CD8-positive, alpha-beta memory T cell (primary cell): ENCODE results near the gene ZCRB1. TPM values are rescaled to one million over a fixed set of nuclear protein-coding genes. Genes with fewer than 3 reads are reported as not detected.

ENCODE experiments used
- CTCF ChIA-PET: fragments of 350-600 bp; sonication (Branson Sonifier 250); formaldehyde crosslinking; loops from one replicate; lab custom pipeline; 2021; ENCODE audit warnings: antibody characterized with exemption; lab: Charles Lee
- POLR2A ChIA-PET: fragments of 350-600 bp; sonication (Branson Sonifier 250); formaldehyde crosslinking; loops from one replicate; lab custom pipeline; 2021; ENCODE audit warnings: antibody characterized with exemption; lab: Charles Lee
- DNase-seq, 5 donors: peaks; one replicate each; pipeline versions ENCODE4 v3.0.0 to v3.0.0-alpha.2; 2020 to 2022; ENCODE audit warnings: mixed read lengths in 1 of 5
- H3K27ac ChIP-seq: one replicate; pipeline ENCODE4 v1.7.0; 2013; ENCODE audit warnings: low read depth, mild to moderate bottlenecking, low read length, moderate library complexity
- H3K27me3 ChIP-seq: 2 replicates; pipeline ENCODE4 v1.7.0; 2013; ENCODE audit warnings: low read length, mild to moderate bottlenecking; ENCODE audit not compliant: insufficient read depth, poor library complexity, severe bottlenecking
- H3K36me3 ChIP-seq: 2 replicates; pipeline ENCODE4 v1.7.0; 2013; ENCODE audit warnings: mild to moderate bottlenecking, low read length, moderate library complexity; ENCODE audit not compliant: insufficient read depth
- H3K4me1 ChIP-seq: 2 replicates; pipeline ENCODE4 v1.7.0; 2013; ENCODE audit warnings: mild to moderate bottlenecking, low read length, moderate library complexity; ENCODE audit not compliant: insufficient read depth
- H3K4me3 ChIP-seq: 2 replicates; pipeline ENCODE4 v1.7.0; 2013; ENCODE audit warnings: mild to moderate bottlenecking, low read length
- H3K9me3 ChIP-seq: 2 replicates; pipeline ENCODE4 v1.7.0; 2013; ENCODE audit warnings: mild to moderate bottlenecking, low read length
- H3K27ac Mint-ChIP-seq, 8 donors: one replicate each; pipeline ENCODE4 v1.8.0; 2020 to 2021; ENCODE audit warnings: mixed read lengths in 8 of 8, mild to moderate bottlenecking in 6 of 8, inconsistent platforms in 3 of 8, moderate library complexity in 3 of 8
- H3K27me3 Mint-ChIP-seq, 2 donors: one replicate each; pipeline ENCODE4 v1.8.0; 2020 to 2021; ENCODE audit warnings: mixed read lengths in 2 of 2, mild to moderate bottlenecking in 1 of 2, moderate library complexity in 1 of 2
- H3K36me3 Mint-ChIP-seq, 3 donors: one replicate each; pipeline ENCODE4 v1.8.0; 2020 to 2021; ENCODE audit warnings: mixed read lengths in 3 of 3, inconsistent platforms in 1 of 3, mild to moderate bottlenecking in 1 of 3
- H3K4me1 Mint-ChIP-seq, 3 donors: one replicate each; pipeline ENCODE4 v1.8.0; 2020 to 2021; ENCODE audit warnings: mixed read lengths in 3 of 3, inconsistent platforms in 1 of 3, mild to moderate bottlenecking in 1 of 3
- H3K4me3 Mint-ChIP-seq, 7 donors: one replicate each; pipeline ENCODE4 v1.8.0; 2020 to 2021; ENCODE audit warnings: mixed read lengths in 7 of 7, mild to moderate bottlenecking in 6 of 7, moderate library complexity in 4 of 7, inconsistent platforms in 2 of 7
- H3K9me3 Mint-ChIP-seq, 5 donors: one replicate each; pipeline ENCODE4 v1.8.0; 2020 to 2022; ENCODE audit warnings: mixed read lengths in 5 of 5, mild to moderate bottlenecking in 3 of 5, moderate library complexity in 2 of 5, inconsistent platforms in 1 of 5
- polyA plus RNA-seq: library from polyadenylated mRNA; unstranded; fragments of 300-500 nt; fragmentation: Illumina TruSeq; gene quantifications from one replicate; pipeline ENCODE4 v1.2.3, GENCODE V29; 2021
- total RNA-seq, 2 experiments: library from RNA; stranded (reverse); gene quantifications; one replicate each; pipeline ENCODE4 v1.2.3, GENCODE V29; 2021

The ZCRB1 gene
- total and polyA plus RNA-seq, 3 experiments from 2014 or later, result 78.1 to 89.1 (median 79.9) TPM

DNA sequence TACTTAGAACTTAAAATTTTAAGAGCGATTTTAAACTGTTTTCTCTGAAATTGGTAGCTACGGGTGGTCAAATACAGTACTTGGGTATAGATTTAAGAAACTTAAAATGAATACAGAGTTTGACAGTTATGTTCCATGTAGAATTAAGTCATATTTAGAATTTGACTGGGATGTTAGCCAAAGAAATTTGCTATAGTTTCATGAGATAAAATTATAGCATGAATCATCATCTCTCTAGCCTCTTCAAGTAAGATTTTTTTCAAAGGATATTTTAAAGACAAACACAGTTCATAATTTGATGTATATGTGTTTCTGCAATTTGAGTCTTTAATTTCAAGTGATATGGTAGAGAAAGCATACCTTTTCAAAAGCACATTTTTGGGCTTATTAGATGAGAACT, 41.0 kb downstream of the ZCRB1 start:
- ChIA-PET POLR2A (no interaction called here), CTCF (no interaction called here)
- H3K27ac ChIP-seq, result no peak overlapping the region
- Mint-ChIP-seq H3K4me1 (peaks cover 0 to 6% (median 2%) of the 10 kb centered on the region in 3 donors), H3K4me3 (no peak overlapping the region), H3K36me3 (no peaks in the 10 kb centered on the region), H3K9me3 (no peaks in the 10 kb centered on the region), H3K27ac (no peak overlapping the region), H3K27me3 (peaks cover 6 to 23% of the 10 kb centered on the region in 2 donors)
- H3K9me3 ChIP-seq, result no peaks in the 10 kb centered on the region
- H3K4me1 ChIP-seq, result no peaks in the 10 kb centered on the region
- no peak overlapping the region for H3K4me3 ChIP-seq
- H3K36me3 ChIP-seq, result no peaks in the 10 kb centered on the region
- H3K27me3 ChIP-seq, result no peaks in the 10 kb centered on the region
- no peak for DNase-seq

DNA sequence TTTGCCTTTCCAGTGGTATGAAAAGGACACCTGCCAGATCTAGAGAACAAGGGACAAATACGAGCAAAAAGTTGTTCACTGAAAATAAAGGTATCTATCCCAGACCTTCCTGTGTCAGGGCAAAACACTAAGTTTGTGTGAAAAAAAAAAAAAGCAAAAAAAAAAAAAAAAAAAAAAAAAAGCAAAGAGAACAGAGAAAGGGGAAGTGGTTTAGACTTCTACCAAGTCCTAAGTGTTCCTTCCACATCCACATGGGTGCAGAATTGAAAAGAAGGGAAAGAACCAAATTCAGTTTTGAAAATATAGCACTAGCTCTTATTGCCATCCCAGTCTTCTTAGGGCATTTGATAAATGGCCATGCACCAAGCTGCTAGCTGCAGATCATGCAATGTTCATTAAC, 41.7 kb downstream of the ZCRB1 start:
- no peaks in the 10 kb centered on the region for H3K9me3 Mint-ChIP-seq
- H3K27me3 Mint-ChIP-seq, result peaks cover 2 to 20% of the 10 kb centered on the region in 2 donors
- Histone ChIP-seq H3K4me1 (no peaks in the 10 kb centered on the region), H3K9me3 (no peaks in the 10 kb centered on the region), H3K27me3 (no peaks in the 10 kb centered on the region), H3K4me3 (no peak overlapping the region), H3K36me3 (no peaks in the 10 kb centered on the region), H3K27ac (no peak overlapping the region)
- peaks cover 0 to 6% (median 2%) of the 10 kb centered on the region in 3 donors for H3K4me1 Mint-ChIP-seq
- ChIA-PET CTCF (no interaction called here), POLR2A (no interaction called here)
- no peaks in the 10 kb centered on the region for H3K36me3 Mint-ChIP-seq
- H3K27ac Mint-ChIP-seq, result no peak overlapping the region
- H3K4me3 Mint-ChIP-seq, result no peak overlapping the region
- no peak for DNase-seq

DNA sequence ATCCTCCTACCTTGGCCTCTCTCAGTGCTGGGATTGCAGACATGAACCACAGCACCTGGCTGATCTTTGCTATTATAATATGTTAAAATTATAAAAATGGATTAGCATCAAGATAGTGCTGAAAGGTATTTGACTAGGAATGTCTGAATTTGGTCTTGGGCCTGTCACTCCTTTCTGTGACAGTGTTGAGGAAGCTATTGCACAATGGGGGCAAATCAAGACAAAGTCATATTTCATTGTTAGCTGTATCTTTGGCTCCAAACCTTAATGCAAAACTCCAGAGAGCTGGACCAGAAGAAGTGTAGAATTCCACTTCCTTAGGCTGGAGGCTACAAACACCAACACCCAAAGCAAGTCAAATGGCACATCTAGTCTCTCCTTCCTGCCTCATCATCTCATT, 42.2 kb downstream of the ZCRB1 start:
- Histone ChIP-seq H3K4me3 (no peak overlapping the region), H3K9me3 (no peaks in the 10 kb centered on the region), H3K4me1 (no peaks in the 10 kb centered on the region), H3K36me3 (no peaks in the 10 kb centered on the region), H3K27me3 (no peaks in the 10 kb centered on the region), H3K27ac (no peak overlapping the region)
- no peak for DNase-seq
- H3K4me1 Mint-ChIP-seq, result peaks cover 0 to 6% (median 2%) of the 10 kb centered on the region in 3 donors
- H3K27me3 Mint-ChIP-seq, result peaks cover 2 to 18% of the 10 kb centered on the region in 2 donors
- no peaks in the 10 kb centered on the region for H3K36me3 Mint-ChIP-seq
- H3K27ac Mint-ChIP-seq, result no peak overlapping the region
- H3K4me3 Mint-ChIP-seq, result no peak overlapping the region
- H3K9me3 Mint-ChIP-seq, result no peaks in the 10 kb centered on the region
- ChIA-PET POLR2A (no interaction called here), CTCF (no interaction called here)

DNA sequence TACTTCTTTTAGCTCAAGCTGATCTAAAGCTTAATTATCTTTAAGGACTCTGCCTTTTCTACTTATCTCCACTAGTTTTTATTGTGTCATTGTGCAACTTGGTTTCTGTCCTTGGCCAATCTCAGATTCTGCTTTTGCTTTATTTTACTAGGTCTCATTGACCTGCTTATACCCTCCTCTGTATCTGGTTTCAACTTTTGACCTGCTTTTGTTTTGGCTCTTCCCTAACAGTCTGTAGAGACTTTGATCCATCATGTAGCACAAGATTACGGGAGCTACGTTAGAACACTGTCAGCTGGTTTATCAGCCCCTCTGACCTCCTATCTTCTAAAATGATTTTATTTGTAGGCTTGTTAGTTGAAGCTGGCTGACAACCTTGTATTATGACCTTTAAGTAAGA, 43.6 kb downstream of the ZCRB1 start:
- Mint-ChIP-seq H3K4me1 (peaks cover 0 to 6% (median 2%) of the 10 kb centered on the region in 3 donors), H3K27ac (no peak overlapping the region), H3K27me3 (peaks cover 0 to 9% of the 10 kb centered on the region in 2 donors), H3K36me3 (no peaks in the 10 kb centered on the region), H3K9me3 (no peaks in the 10 kb centered on the region), H3K4me3 (no peak overlapping the region)
- no peaks in the 10 kb centered on the region for H3K9me3 ChIP-seq
- H3K4me1 ChIP-seq, result no peaks in the 10 kb centered on the region
- no peak for DNase-seq
- no peak overlapping the region for H3K27ac ChIP-seq
- H3K36me3 ChIP-seq, result no peaks in the 10 kb centered on the region
- no peaks in the 10 kb centered on the region for H3K27me3 ChIP-seq
- H3K4me3 ChIP-seq, result no peak overlapping the region
- CTCF ChIA-PET, result interaction anchor here (0.8 to 1.4 kb wide), 2 partner anchors 9 to 101 kb away, joined by 3 read pairs; no protein-coding TSS in a partner anchor
- POLR2A ChIA-PET, result no interaction called here

DNA sequence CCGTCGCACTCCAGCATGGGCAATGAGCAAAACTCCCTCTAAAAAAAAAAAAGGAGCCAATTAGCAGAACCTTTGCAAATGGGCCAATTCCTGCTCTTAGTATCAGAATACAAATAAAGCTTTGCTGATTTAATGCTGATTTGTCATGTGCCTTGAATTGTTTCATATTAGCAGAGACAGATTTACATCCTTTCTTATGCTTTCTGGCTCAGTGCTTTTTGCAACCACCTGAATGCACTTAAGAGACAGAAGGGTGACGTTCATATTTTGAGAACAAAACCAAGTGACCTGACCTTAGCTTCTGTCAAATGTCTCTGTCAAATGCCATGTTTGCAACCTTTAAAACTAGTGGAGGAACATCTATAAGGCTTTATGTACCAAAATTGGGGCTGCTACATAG, 44.0 kb downstream of the ZCRB1 start:
- DNase-seq, result no peak
- Mint-ChIP-seq H3K4me1 (peaks cover 0 to 6% (median 2%) of the 10 kb centered on the region in 3 donors), H3K27me3 (peaks cover 0 to 8% of the 10 kb centered on the region in 2 donors), H3K27ac (no peak overlapping the region), H3K4me3 (no peak overlapping the region), H3K9me3 (no peaks in the 10 kb centered on the region), H3K36me3 (no peaks in the 10 kb centered on the region)
- Histone ChIP-seq H3K4me1 (no peaks in the 10 kb centered on the region), H3K27me3 (no peaks in the 10 kb centered on the region), H3K27ac (no peak overlapping the region), H3K36me3 (no peaks in the 10 kb centered on the region), H3K9me3 (no peaks in the 10 kb centered on the region), H3K4me3 (no peak overlapping the region)
- POLR2A ChIA-PET, result no interaction called here
- CTCF ChIA-PET, result interaction anchor here (1.4 kb wide), 1 partner anchor 101 kb away, joined by 3 read pairs; no protein-coding TSS in a partner anchor

DNA sequence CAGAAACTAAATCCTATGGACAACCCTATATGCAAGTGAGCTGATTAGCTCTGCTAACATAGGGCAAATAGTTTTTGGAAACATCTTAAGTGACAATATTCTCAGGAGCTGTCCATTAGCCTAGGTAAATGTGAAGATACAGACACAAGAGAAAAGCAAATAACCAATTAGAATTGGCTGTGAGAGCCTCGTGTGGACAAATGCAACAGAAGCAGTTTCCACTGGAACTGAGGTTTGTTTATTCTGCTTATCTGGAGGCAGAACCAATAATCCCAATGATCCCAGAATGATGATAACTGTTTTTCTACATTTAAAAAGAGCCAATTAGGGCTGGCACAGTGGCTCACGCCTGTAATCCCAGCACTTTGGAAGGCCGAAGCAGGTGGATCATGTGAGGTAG, 44.6 kb downstream of the ZCRB1 start:
- H3K27ac Mint-ChIP-seq, result no peak overlapping the region
- Histone ChIP-seq H3K27me3 (no peaks in the 10 kb centered on the region), H3K27ac (no peak overlapping the region), H3K4me1 (no peaks in the 10 kb centered on the region), H3K36me3 (no peaks in the 10 kb centered on the region), H3K9me3 (no peaks in the 10 kb centered on the region), H3K4me3 (no peak overlapping the region)
- CTCF ChIA-PET, result no interaction called here
- peaks cover 0 to 6% (median 2%) of the 10 kb centered on the region in 3 donors for H3K4me1 Mint-ChIP-seq
- no peak overlapping the region for H3K4me3 Mint-ChIP-seq
- no peaks in the 10 kb centered on the region for H3K36me3 Mint-ChIP-seq
- H3K9me3 Mint-ChIP-seq, result no peaks in the 10 kb centered on the region
- no peak for DNase-seq
- H3K27me3 Mint-ChIP-seq, result peaks cover 0 to 9% of the 10 kb centered on the region in 2 donors
- POLR2A ChIA-PET, result no interaction called here

DNA sequence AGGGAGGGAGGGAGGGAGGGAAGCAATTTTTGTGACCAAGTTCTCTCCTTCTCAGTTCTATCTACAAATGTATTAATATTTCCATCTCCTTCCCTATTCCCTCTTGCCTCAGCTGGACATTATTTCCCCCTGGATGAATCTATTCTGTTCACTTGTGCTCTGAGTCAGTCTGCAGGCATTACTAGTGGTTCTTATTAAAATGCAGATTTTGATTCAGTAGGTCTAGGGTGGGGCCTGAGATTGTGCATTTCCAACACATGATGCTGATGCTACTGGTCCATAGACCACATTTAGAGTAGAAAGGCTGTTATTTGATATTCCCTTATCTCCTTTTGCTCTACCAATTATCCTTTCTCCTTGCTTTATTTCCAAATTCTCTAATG, 47.8 kb downstream of the ZCRB1 start:
- CTCF ChIA-PET, result no interaction called here
- H3K9me3 Mint-ChIP-seq, result no peaks in the 10 kb centered on the region
- no peaks in the 10 kb centered on the region for H3K9me3 ChIP-seq
- H3K4me3 ChIP-seq, result no peak overlapping the region
- H3K4me1 Mint-ChIP-seq, result no peaks in the 10 kb centered on the region
- no peak overlapping the region for H3K27ac Mint-ChIP-seq
- no peak overlapping the region for H3K4me3 Mint-ChIP-seq
- H3K27ac ChIP-seq, result no peak overlapping the region
- no peak for DNase-seq
- POLR2A ChIA-PET, result no interaction called here
- H3K36me3 Mint-ChIP-seq, result no peaks in the 10 kb centered on the region
- H3K36me3 ChIP-seq, result no peaks in the 10 kb centered on the region
- no peaks in the 10 kb centered on the region for H3K4me1 ChIP-seq
- H3K27me3 ChIP-seq, result no peaks in the 10 kb centered on the region
- H3K27me3 Mint-ChIP-seq, result peaks cover 0 to 10% of the 10 kb centered on the region in 2 donors

DNA sequence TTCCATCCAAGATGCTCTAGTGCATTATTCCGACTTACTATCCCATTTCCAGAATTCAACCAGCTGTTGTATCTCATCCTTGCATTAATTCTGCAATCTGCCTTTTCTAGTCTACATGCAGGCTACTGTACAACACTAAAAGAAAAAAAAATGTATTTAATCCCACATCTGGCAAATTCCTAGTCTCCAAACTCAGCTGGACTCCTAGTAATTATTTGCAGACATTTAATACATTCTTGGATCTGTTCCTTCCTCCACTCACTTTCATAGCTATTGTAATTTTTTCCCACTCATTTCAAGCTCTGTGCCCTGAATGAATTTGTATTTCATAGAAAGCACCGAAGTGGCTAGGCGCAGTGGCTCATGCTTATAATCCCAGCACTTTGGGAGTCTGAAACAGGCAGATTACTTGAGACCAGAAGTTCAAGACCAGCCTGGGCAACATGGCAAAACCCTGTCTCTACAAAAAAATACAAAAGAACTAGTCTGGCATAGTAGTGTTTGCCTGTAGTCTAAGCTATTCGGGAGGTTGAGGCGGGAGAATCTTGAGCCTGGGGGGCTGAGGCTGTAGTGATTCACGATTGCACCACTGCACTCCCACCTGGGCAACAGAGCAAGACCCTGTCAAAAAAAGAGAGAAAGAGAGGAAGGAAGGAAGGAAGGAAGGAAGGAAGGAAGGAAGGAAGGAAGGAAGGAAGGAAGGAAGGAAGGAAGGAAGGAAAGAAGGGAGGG, 48.3 kb downstream of the ZCRB1 start:
- Histone ChIP-seq H3K4me1 (no peaks in the 10 kb centered on the region), H3K4me3 (no peak overlapping the region), H3K9me3 (no peaks in the 10 kb centered on the region), H3K27ac (no peak overlapping the region), H3K27me3 (no peaks in the 10 kb centered on the region), H3K36me3 (no peaks in the 10 kb centered on the region)
- Mint-ChIP-seq H3K36me3 (no peaks in the 10 kb centered on the region), H3K27me3 (peaks cover 0 to 10% of the 10 kb centered on the region in 2 donors), H3K4me1 (no peaks in the 10 kb centered on the region), H3K27ac (no peak overlapping the region), H3K4me3 (no peak overlapping the region), H3K9me3 (peaks cover 0 to 1% (median 0%) of the 10 kb centered on the region in 5 donors)
- POLR2A ChIA-PET, result no interaction called here
- CTCF ChIA-PET, result no interaction called here
- no peak for DNase-seq
